ENCODE results near the gene ADGRL2. TPM values are rescaled to one million over a fixed set of nuclear protein-coding genes. Genes with fewer than 3 reads are reported as not detected.

Gene ADGRL2
- polyA plus RNA-seq, 1 donor from 2014 or later = 190 TPM

GRCh38 chr1:81813691-81814090, 13.0 kb downstream of the ADGRL2 start:
- H3K9me3 ChIP-seq (ENCODE audit: low read length) = no peaks in the 10 kb centered on the region
- no peak overlapping the region for H3K4me3 ChIP-seq (ENCODE audit: low read length)
- no peak overlapping the region for H3K9ac ChIP-seq (ENCODE audit: low read length)
- H3K27me3 ChIP-seq (ENCODE audit: insufficient read depth, low read depth, low read length) = no peaks in the 10 kb centered on the region
- no peak overlapping the region for H3K4me2 ChIP-seq (ENCODE audit: low read length)
- no peaks in the 10 kb centered on the region for H3K9me2 ChIP-seq (ENCODE audit: insufficient read depth, low read length)
- H3K79me2 ChIP-seq (replicated peaks; ENCODE audit: insufficient read depth, low read length) = peaks cover 100% of the 10 kb centered on the region
- H2AFZ ChIP-seq (ENCODE audit: low read depth, low read length) = no peak overlapping the region
- H3F3A ChIP-seq (ENCODE audit: insufficient read depth, low read length, poor library complexity, severe bottlenecking) = peaks cover 4% of the 10 kb centered on the region
- no peak overlapping the region for H3K27ac ChIP-seq (ENCODE audit: low read length)
- no peak for TF ChIP-seq RAD21 (conservative IDR thresholded peaks at IDR 0.05)
- TF ChIP-seq EZH2 (IDR thresholded peaks at IDR 0.05; ENCODE audit: borderline replicate concordance, insufficient read depth, low read length, poor library complexity, severe bottlenecking) = no peak
- TF ChIP-seq MXI1 (conservative IDR thresholded peaks at IDR 0.05; ENCODE audit: poor library complexity, severe bottlenecking) = no peak
- TF ChIP-seq CTCF (IDR thresholded peaks at IDR 0.05; ENCODE audit: poor library complexity, severe bottlenecking) = no peak
- no peak for TF ChIP-seq TAF1 (IDR thresholded peaks at IDR 0.05; ENCODE audit: low read depth)
- TF ChIP-seq REST (IDR thresholded peaks at IDR 0.05; ENCODE audit: borderline replicate concordance) = no peak
- no peak for TF ChIP-seq EP300 (conservative IDR thresholded peaks at IDR 0.05; ENCODE audit: poor library complexity, severe bottlenecking)
- no peak for TF ChIP-seq POLR2AphosphoS5 (IDR thresholded peaks at IDR 0.05)
- no peak for TF ChIP-seq SMC3 (conservative IDR thresholded peaks at IDR 0.05; ENCODE audit: poor library complexity)
- H4K20me1 ChIP-seq (ENCODE audit: insufficient read depth) = no peaks in the 10 kb centered on the region
- H3K36me3 ChIP-seq (ENCODE audit: insufficient read depth, low read length) = no peaks in the 10 kb centered on the region

DNA sequence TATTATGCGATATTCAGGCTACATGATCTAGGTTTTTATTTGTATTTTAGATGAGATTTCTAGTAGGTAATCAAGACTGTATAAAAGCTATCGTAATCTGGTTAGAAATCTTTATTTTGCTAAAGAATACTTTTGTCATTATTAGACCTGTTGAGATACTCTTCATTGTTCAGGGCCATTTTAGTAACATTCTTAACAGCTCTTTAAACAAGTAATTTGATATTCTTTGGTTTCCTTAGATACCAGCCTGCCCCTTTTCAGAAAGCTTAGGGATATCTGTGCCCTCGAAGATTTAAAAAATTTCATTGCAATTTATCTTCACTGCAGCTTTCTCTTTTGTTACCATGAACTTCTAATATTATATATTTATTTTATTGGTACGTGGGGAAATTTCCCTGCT, 18.9 kb downstream of the ADGRL2 start:
- Histone ChIP-seq H3K27me3 (ENCODE audit: insufficient read depth, low read depth, low read length) (no peaks in the 10 kb centered on the region), H3K9me2 (ENCODE audit: insufficient read depth, low read length) (no peaks in the 10 kb centered on the region), H3K9me3 (ENCODE audit: low read length) (no peaks in the 10 kb centered on the region), H4K20me1 (ENCODE audit: insufficient read depth) (no peaks in the 10 kb centered on the region), H3K4me3 (ENCODE audit: low read length) (no peak overlapping the region), H3K79me2 (replicated peaks; ENCODE audit: insufficient read depth, low read length) (peaks cover 98% of the 10 kb centered on the region), H3K27ac (ENCODE audit: low read length) (no peak overlapping the region), H2AFZ (ENCODE audit: low read depth, low read length) (no peak overlapping the region), H3K9ac (ENCODE audit: low read length) (no peak overlapping the region), H3F3A (ENCODE audit: insufficient read depth, low read length, poor library complexity, severe bottlenecking) (no peaks in the 10 kb centered on the region), H3K4me2 (ENCODE audit: low read length) (no peak overlapping the region), H3K36me3 (ENCODE audit: insufficient read depth, low read length) (no peaks in the 10 kb centered on the region)
- TF ChIP-seq RAD21 (conservative IDR thresholded peaks at IDR 0.05) (no peak), EP300 (conservative IDR thresholded peaks at IDR 0.05; ENCODE audit: poor library complexity, severe bottlenecking) (no peak), SMC3 (conservative IDR thresholded peaks at IDR 0.05; ENCODE audit: poor library complexity) (no peak), TAF1 (IDR thresholded peaks at IDR 0.05; ENCODE audit: low read depth) (no peak), REST (IDR thresholded peaks at IDR 0.05; ENCODE audit: borderline replicate concordance) (no peak), EZH2 (IDR thresholded peaks at IDR 0.05; ENCODE audit: borderline replicate concordance, insufficient read depth, low read length, poor library complexity, severe bottlenecking) (no peak), CTCF (IDR thresholded peaks at IDR 0.05; ENCODE audit: poor library complexity, severe bottlenecking) (no peak), POLR2AphosphoS5 (IDR thresholded peaks at IDR 0.05) (no peak), MXI1 (conservative IDR thresholded peaks at IDR 0.05; ENCODE audit: poor library complexity, severe bottlenecking) (no peak)

Measured in neural cell (in vitro differentiated cells).